MG63 (cell line): Measurements from ENCODE around the gene SCN4A. TPM values are rescaled to one million over a fixed set of nuclear protein-coding genes. Genes with fewer than 3 reads are reported as not detected.
A peak's percentile ranks its signal among the peaks of the same experiment; 100 is the strongest.

Experiments
- DNase-seq: peaks from one replicate; pipeline ENCODE4 v3.0.0-alpha.2; 2020
- H3K27me3 ChIP-seq: fragments of 250-450 bp; sonication (Bioruptor Pico); 2 replicates; pipeline ENCODE4 v1.5.1; 2020; ENCODE audit warnings: mild to moderate bottlenecking, moderate library complexity
- H3K36me3 ChIP-seq: fragments of 250-450 bp; sonication (Bioruptor Pico); 2 replicates; pipeline ENCODE4 v1.5.1; 2020; ENCODE audit warnings: mild to moderate bottlenecking, moderate library complexity
- H3K4me3 ChIP-seq: fragments of 250-450 bp; sonication (Bioruptor Pico); 2 replicates; pipeline ENCODE4 v1.5.1; 2020; ENCODE audit warnings: mild to moderate bottlenecking, moderate library complexity
- H3K9me3 ChIP-seq: fragments of 250-450 bp; sonication (Bioruptor Pico); 2 replicates; pipeline ENCODE4 v1.5.1; 2020; ENCODE audit warnings: mild to moderate bottlenecking, moderate library complexity
- total RNA-seq: library from RNA; depleted of rRNA; stranded (reverse); fragments of >200 nt; shearing (Covaris generic); gene quantifications from 2 replicates; pipeline ENCODE4 v1.2.3, GENCODE V29; 2014; ENCODE audit warnings: low replicate concordance

Gene SCN4A
- total RNA-seq, 1 experiment from 2014 or later: not detected

DNA sequence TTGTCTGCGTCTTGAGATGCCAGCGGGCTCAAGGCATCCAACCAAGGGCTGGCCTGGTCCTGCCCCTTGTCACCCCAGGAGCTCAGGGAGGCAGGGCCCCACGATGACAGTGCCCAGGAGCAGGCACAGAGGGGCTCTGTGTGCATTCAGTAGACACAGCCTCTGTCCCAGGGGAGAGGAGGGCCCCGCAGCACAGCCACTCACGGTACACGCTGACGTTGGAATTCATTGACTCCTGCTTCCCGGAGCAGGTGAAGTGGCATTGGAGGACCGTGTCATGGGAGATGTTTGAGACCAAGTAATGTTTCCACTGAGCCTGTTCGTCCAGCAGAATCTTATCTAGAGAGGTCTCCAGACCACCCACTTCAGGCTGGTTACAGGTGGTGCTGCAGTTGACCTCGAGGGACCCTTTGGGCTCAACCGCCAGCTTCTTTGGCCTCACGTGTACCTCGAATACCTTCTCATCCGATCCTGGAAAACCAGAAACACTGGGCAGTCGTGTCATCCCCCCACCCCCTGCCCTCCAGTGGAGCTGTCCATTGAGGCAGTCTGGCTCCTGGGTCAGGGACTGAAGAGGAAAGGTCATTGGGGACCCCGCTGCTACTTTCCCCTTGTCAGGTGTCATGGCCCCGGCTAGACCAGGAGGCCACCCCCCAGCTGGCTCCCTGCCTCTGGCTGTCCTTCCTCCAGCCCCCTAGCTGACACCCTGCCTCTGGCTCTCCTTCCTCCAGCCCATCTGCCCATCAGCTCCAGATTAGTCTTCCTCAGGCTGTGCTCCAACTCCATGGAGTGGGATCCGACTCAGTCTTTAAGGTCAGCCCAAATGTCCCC, 32.4 kb upstream of the SCN4A start:
- Histone ChIP-seq H3K9me3 (peaks cover 1% of the 10 kb centered on the region; the same call in 1 of the 2 replicates), H3K36me3 (no peaks in the 10 kb centered on the region), H3K4me3 (no peak overlapping the region), H3K27me3 (no peaks in the 10 kb centered on the region)
- DNase-seq: no peak

GRCh38 chr17:64004218-64004770, 31.6 kb upstream of the SCN4A start:
- Histone ChIP-seq H3K27me3 (no peaks in the 10 kb centered on the region), H3K9me3 (no peaks in the 10 kb centered on the region), H3K36me3 (no peaks in the 10 kb centered on the region), H3K4me3 (no peak overlapping the region)
- DNase-seq: no peak

- no peak overlapping the region for H3K4me3 ChIP-seq
- no peaks in the 10 kb centered on the region for H3K36me3 ChIP-seq
- no peaks in the 10 kb centered on the region for H3K9me3 ChIP-seq
- DNase-seq: no peak
- H3K27me3 ChIP-seq: no peaks in the 10 kb centered on the region
These were observed 30.9 kb upstream of the SCN4A start for GRCh38 chr17:64003526-64004121.

DNA sequence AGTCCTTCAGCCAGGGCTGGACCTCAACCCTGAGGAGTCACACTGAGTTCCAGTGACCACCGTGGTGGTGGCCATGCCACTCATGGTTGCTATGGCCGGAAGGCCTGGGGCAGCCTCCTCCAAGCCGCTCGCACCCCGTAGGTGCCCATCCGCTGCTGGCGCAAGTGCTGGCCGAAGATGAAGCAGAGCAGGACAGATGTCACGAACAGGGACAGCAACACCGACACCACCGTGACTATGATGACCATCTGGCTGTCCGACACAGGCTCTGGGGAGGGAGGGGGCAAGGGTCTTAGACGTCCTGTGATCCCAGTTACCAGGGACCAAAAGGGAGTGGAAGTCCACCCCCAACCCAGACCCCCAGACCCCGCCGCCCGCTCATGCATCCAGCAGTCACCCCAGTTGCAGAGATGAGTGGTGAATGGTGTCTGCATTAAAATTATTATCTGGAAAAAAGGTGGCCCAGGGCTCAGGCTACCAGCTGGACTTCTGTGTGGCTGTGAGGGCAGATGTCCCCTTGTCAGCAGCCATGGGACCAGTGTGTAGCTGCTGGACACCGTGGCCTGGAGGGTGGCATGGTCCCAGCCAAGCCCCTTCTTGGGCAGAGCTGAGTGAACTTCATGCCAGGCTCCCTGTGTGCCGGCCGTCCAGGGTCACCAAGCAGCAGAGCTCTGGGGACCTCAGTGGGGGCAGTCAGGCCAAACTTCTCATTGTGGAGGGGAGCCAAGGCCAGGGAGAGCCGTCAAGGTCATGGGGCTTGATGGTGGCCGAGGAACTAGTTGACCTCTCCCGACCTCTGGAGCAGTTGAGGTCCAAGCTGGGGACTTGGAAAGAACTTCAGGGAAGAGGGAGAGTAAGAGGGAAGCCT, 30.2 kb upstream of the SCN4A start:
- Histone ChIP-seq H3K27me3 (peaks cover 5% of the 10 kb centered on the region), H3K36me3 (no peaks in the 10 kb centered on the region), H3K4me3 (no peak overlapping the region), H3K9me3 (no peaks in the 10 kb centered on the region)
- no peak for DNase-seq

GRCh38 chr17:64001763-64002529, 29.2 kb upstream of the SCN4A start:
- H3K4me3 ChIP-seq: no peak overlapping the region
- H3K36me3 ChIP-seq: no peaks in the 10 kb centered on the region
- no peaks in the 10 kb centered on the region for H3K9me3 ChIP-seq
- H3K27me3 ChIP-seq: peaks cover 15% of the 10 kb centered on the region
- no peak for DNase-seq

DNA sequence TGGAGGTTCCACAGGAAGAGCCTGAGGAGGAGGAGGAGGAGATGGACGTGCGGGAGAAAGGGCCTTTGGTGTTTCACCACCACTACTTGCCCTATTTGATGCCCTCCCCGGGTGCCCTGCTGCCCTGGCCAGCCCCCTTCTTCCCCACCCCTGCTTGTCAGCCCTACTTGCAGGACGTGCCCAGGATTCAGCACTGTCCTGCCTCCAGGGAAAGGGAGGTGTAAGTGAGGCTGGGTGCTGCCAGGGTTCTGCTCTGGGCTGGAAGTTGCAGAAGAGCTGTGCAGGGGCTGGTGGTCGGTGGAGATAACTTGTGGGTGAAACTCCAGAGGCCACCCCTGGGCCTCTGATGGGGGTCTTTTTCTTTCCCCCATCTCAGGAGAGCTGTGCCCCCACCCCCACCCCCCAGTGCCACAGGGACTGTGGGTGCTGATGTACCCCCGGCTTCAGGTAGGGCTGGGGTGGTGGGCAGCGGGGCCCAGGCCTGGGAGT, 28.4 kb upstream of the SCN4A start:
- Histone ChIP-seq H3K9me3 (no peaks in the 10 kb centered on the region), H3K4me3 (no peak overlapping the region), H3K27me3 (peaks cover 23% of the 10 kb centered on the region), H3K36me3 (no peaks in the 10 kb centered on the region)
- DNase-seq: no peak

GRCh38 chr17:63999680-64000531, 27.2 kb upstream of the SCN4A start:
- H3K27me3 ChIP-seq: peaks cover 31% of the 10 kb centered on the region
- DNase-seq: no peak
- no peaks in the 10 kb centered on the region for H3K9me3 ChIP-seq
- H3K36me3 ChIP-seq: no peaks in the 10 kb centered on the region
- no peak overlapping the region for H3K4me3 ChIP-seq

DNA sequence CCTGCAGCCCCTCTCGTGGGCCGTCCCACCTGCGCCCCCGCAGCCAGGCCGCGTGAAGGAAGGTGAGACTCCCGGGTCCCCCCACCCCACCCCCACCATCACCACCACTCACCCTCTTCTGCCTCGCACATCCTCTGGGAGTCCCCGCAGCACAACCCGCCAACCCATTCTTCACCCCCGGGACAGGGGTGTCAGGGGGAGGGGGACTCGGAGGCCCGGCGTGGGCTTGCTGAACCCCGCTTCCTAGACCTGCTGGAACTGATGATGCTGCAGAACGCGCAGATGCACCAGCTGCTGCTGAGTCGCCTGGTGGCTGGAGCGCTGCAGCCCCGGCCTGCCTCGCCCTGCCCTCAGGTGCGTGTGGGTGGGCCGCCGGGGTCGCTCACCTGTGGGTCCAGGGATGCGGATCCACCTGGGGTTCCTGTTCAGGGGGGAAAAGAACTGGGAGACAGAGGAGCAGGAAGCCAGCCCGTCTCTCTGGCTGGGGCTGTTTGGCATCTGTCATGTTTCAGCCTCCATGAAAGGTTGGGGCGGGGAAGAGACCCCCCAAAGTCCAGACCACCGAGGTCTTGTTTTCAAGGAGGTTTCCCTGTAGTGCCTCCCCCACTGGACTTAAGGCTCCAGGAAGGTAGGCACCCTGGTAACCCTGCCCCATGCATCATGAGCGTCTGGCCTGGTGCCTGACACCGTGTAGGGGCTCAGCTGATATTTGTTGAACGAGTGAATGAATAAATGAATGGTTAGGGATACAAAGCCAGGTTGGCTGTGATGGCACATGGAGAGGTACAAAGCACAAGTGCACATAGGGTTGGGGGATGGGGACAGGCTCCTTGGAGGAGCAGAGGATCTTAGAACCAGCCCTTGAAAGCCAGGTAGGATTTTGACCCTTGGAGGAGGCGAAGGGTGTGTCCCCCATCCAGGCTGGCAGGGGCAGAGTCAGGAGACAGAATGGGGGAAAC, 26.3 kb upstream of the SCN4A start:
- peak overlapping the region; percentile 43; the same call in 1 of the 2 replicates for H3K4me3 ChIP-seq
- no peak for DNase-seq
- no peaks in the 10 kb centered on the region for H3K36me3 ChIP-seq
- no peaks in the 10 kb centered on the region for H3K9me3 ChIP-seq
- H3K27me3 ChIP-seq: peaks cover 35% of the 10 kb centered on the region

- peaks cover 42% of the 10 kb centered on the region for H3K27me3 ChIP-seq
- DNase-seq: peak; percentile 38
These were observed 25.5 kb upstream of the SCN4A start, which contains the start of gene PRR29 for GRCh38 chr17:63998050-63998720. Gene PRR29 (plus strand): TSS chr17:63998351. CDS start chr17:63998365, 14 bp downstream.

DNA sequence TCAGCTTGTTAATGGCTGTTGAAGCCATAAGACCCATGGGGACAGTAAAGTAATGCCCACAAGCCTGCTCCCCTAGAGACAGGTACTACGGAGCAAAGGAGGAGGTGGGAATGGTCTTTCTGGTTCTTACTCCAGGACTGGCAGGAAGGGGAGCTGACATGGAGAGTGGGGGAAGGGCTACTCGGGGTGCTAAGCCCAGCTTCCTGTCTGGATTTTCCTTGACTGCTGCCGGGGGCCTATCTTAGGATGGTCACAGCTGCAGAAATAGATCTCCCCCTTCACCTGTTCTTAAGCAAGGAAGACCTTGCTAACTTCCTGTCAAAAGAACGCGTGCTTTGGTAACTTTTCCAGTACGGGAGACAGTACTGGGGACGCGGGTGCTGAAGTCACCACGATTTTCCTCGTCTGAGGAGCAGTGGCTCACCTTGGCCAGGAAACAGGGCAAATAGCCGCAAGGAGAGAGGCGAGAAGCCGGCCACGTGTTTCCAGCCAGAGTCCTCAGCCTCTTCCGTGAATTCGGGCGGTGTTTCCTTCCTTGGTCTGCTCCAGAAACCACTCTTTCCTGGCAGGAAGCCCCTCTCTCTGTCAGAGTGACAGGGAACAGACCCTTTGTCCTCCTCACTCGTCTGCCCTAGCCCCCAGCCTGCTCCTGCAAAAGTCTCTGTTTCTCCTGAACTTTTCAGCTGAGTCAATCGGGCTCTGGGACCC, 24.8 kb upstream of the SCN4A start:
- no peak overlapping the region for H3K4me3 ChIP-seq
- DNase-seq: no peak

More at GRCh38 chr17:63998050-63998720, 25.5 kb upstream of the SCN4A start, which contains the start of gene PRR29:
- Histone ChIP-seq H3K9me3 (no peaks in the 10 kb centered on the region), H3K36me3 (no peaks in the 10 kb centered on the region), H3K4me3 (peak within 1 kb of the TSS; percentile 43)

DNA sequence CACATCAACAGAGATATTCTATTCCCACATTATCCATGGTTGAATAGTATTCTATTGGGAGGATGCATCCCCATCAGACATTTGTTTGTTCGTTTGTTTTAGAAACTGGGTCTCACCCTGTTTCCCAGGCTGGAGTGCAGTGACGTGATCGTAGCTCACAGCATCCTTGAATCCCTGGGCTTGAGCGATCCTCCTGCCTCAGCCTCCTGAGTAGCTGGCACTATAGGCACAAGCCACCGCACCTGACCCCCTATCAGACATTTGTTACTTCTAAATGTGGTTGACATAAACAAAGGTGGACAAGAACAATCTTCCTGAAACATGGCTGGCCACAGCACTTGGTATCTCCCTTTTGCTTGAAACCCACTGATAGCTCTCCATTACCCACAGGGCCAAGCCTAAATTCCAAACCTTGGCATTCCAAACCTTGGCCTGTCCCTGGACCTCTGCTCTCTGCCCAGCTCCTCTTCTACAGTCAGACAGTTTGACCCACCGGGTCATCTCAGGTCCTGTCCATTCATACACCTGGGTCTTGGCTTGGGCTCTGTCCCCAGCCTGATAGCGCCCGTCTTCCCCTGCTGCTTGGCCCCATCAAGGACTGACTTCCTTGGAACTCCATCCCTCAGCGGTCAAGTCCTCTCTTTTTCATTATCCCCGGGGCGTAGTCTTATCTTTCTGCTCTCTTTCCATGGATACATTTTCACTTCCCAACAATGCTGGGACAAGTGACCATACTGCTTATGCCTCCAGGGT, 23.9 kb upstream of the SCN4A start:
- Histone ChIP-seq H3K4me3 (no peak overlapping the region), H3K36me3 (no peaks in the 10 kb centered on the region), H3K27me3 (peaks cover 51% of the 10 kb centered on the region), H3K9me3 (no peaks in the 10 kb centered on the region)
- DNase-seq: no peak

More for the DNA sequence above, 24.8 kb upstream of the SCN4A start:
- no peaks in the 10 kb centered on the region for H3K9me3 ChIP-seq
- H3K27me3 ChIP-seq: peaks cover 45% of the 10 kb centered on the region
- no peaks in the 10 kb centered on the region for H3K36me3 ChIP-seq

DNA sequence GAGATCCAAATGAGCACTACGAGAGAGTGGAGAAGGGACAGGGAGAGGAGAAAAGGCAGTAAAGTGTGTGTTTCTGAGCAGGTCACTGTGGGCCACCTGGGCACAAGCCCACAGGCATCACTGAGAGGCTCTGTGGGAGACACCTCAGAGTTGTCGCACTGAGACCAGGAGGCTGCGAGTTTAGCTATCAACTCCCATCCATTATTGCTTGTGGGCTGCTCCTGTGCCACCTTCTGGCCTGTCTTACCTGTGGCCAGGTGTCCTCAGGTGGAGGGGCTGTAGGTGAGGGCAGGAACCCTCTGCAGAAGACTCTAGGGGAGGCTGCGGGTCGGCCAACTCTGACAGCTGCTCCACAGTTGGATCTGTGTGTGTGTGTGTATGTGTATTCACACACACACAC, 22.9 kb upstream of the SCN4A start:
- no peaks in the 10 kb centered on the region for H3K36me3 ChIP-seq
- DNase-seq: no peak
- H3K4me3 ChIP-seq: no peak overlapping the region
- peaks cover 54% of the 10 kb centered on the region for H3K27me3 ChIP-seq
- H3K9me3 ChIP-seq: no peaks in the 10 kb centered on the region
